GM21360 (cell line): Measurements from ENCODE around the gene DOCK6.

Experiments used
- ATAC-seq: cut with Tn5 transposase; IDR thresholded peaks from one replicate; pipeline ENCODE4 v1.9.1; 2021; ENCODE audit warnings: mild to moderate bottlenecking, moderate library complexity; ENCODE audit not compliant: unreplicated experiment

DOCK6 gene

GRCh38 chr19:11279505-11280236 is 17.3 kb upstream of the DOCK6 start:
- ATAC-seq, result no peak

- ATAC-seq, result no peak
Measured at GRCh38 chr19:11278670-11279069, 16.3 kb upstream of the DOCK6 start.

- no peak for ATAC-seq
Measured at GRCh38 chr19:11274533-11275086, 12.3 kb upstream of the DOCK6 start.

- no peak for ATAC-seq
Measured at GRCh38 chr19:11273989-11274388, 11.7 kb upstream of the DOCK6 start.

GRCh38 chr19:11273296-11273695 is 11.0 kb upstream of the DOCK6 start:
- no peak for ATAC-seq

- ATAC-seq, result no peak
Measured at GRCh38 chr19:11269408-11269807, 7.1 kb upstream of the DOCK6 start.

GRCh38 chr19:11268783-11269267 is 6.5 kb upstream of the DOCK6 start:
- ATAC-seq, result no peak

- no peak for ATAC-seq
Measured at GRCh38 chr19:11267316-11268085, 5.2 kb upstream of the DOCK6 start.

GRCh38 chr19:11265785-11266236 is 3.5 kb upstream of the DOCK6 start:
- no peak for ATAC-seq

- no peak for ATAC-seq
Measured at GRCh38 chr19:11265177-11265784, 3.0 kb upstream of the DOCK6 start.

- ATAC-seq, result no peak
Measured at GRCh38 chr19:11264452-11265176, 2.3 kb upstream of the DOCK6 start.

GRCh38 chr19:11263726-11264125 is 1.4 kb upstream of the DOCK6 start:
- no peak for ATAC-seq

- ATAC-seq, result no peak
Measured at GRCh38 chr19:11261431-11261970, 823 bp downstream of the DOCK6 start.

GRCh38 chr19:11260996-11261395 is 1.3 kb downstream of the DOCK6 start:
- ATAC-seq, result no peak

GRCh38 chr19:11257846-11258380 is 4.4 kb downstream of the DOCK6 start:
- no peak for ATAC-seq

- no peak for ATAC-seq
Measured at GRCh38 chr19:11256189-11256588, 6.1 kb downstream of the DOCK6 start.

GRCh38 chr19:11254666-11255065 is 7.7 kb downstream of the DOCK6 start:
- ATAC-seq, result no peak

- no peak for ATAC-seq
Measured at GRCh38 chr19:11252665-11253355, 9.5 kb downstream of the DOCK6 start.

- no peak for ATAC-seq
Measured at GRCh38 chr19:11251650-11252314, 10.5 kb downstream of the DOCK6 start.
